Ishikawa (cell line): Measurements from ENCODE around the gene MPV17L.

Experiments used
- CEBPB ChIP-seq: IDR thresholded peaks from 2 replicates; pipeline ENCODE4 v1.6.1; 2012
- CREB1 ChIP-seq: IDR thresholded peaks from 2 replicates; pipeline ENCODE4 v1.6.1; 2012; ENCODE audit warnings: low read depth
- EP300 ChIP-seq: IDR thresholded peaks from 2 replicates; pipeline ENCODE4 v1.6.1; 2012; ENCODE audit warnings: borderline replicate concordance
- NFIC ChIP-seq: IDR thresholded peaks from 2 replicates; pipeline ENCODE4 v1.6.1; 2012
- TAF1 ChIP-seq: IDR thresholded peaks from 2 replicates; pipeline ENCODE4 v1.6.1; 2012; ENCODE audit warnings: low read depth, mild to moderate bottlenecking
- TEAD4 ChIP-seq: IDR thresholded peaks from 2 replicates; pipeline ENCODE4 v1.6.1; 2012
- YY1 ChIP-seq: IDR thresholded peaks from 2 replicates; pipeline ENCODE4 v1.6.1; 2012; ENCODE audit warnings: low read depth
- ZBTB7A ChIP-seq: IDR thresholded peaks from 2 replicates; pipeline ENCODE4 v1.6.1; 2012; ENCODE audit warnings: low read depth
- TF ChIP-seq, protein P1 (sequence below): IDR thresholded peaks from 2 replicates; pipeline ENCODE4 v1.6.1; 2012

DNA sequence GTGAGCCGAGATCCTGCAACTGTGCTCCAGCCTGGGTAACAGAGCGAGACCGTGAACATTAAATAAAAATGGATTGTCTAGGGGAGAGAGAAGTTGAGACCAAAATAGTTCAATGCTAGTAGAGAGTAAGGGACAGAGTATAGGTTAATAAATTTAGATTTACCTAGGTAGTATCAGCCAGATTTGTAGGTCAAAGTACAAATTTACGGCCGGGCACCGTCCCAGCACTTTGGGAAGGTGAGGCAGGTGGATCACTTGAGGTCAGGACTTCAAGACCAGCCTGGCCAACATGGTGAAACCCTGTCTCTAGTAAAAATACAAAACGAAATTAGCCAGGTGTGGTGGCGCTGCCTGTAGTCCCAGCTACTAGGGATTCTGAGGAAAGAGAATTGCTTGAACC is 26.7 kb downstream of the MPV17L start:
- no peak for TF ChIP-seq TAF1
- TF ChIP-seq CEBPB = no peak
- TF ChIP-seq YY1 = no peak
- TF ChIP-seq NFIC = no peak
- no peak for TF ChIP-seq CREB1
- TF ChIP-seq TEAD4 = no peak
- no peak for TF ChIP-seq ZBTB7A
- TF ChIP-seq EP300 = no peak
- TF ChIP-seq, protein P1, sequence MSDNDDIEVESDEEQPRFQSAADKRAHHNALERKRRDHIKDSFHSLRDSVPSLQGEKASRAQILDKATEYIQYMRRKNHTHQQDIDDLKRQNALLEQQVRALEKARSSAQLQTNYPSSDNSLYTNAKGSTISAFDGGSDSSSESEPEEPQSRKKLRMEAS = no peak
